Measurements from ENCODE around the gene PHLPP2.
A peak's percentile ranks its signal among the peaks of the same experiment; 100 is the strongest.
"Not testable (repeated sequence)": the region's sequence is repeated elsewhere in the genome, so short reads cannot be mapped to it uniquely, and the experiment has no call there.

PHLPP2 gene

DNA sequence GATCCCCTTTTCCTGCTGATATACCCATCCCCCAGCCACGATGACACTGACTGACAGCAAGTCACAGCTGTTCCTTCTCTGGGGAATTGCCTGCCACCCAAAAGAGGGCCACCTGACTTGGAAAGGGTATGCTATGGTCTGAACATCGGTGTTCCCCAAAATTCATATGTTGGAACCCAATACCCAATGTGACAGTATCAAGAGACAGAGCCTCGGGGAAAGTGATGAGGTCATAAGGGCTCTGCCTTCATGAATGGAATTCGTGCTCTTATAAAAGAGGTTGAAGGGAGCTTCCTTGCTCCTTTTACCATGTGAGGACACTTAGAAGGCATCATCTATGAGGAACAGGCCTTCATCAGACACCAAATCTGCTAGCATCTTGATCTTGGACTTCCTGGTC is 106.1 kb downstream of the PHLPP2 start:
- H3K27me3 ChIP-seq (ENCODE audit: insufficient read depth, insufficient read length), result peaks cover 4% of the 10 kb centered on the region
- H3K9me3 ChIP-seq (ENCODE audit: insufficient read depth, low read length), result no peaks in the 10 kb centered on the region
- no peak overlapping the region for H3K4me3 ChIP-seq (ENCODE audit: insufficient read length, low read depth)
- H3K36me3 ChIP-seq (ENCODE audit: insufficient read depth, insufficient read length, low read length), result no peaks in the 10 kb centered on the region
- TF ChIP-seq ZNF274 (IDR thresholded peaks at IDR 0.05; ENCODE audit: low read depth, low read length), result no peak
- no peak for TF ChIP-seq SUZ12 (IDR thresholded peaks at IDR 0.05; ENCODE audit: extremely low read depth, insufficient read depth, insufficient read length)
- no peak for TF ChIP-seq YY1 (IDR thresholded peaks at IDR 0.05; ENCODE audit: insufficient read depth, insufficient read length)
- no peak for DNase-seq (ENCODE audit: low read depth, low spot score)
- H3K4me1 ChIP-seq (ENCODE audit: insufficient read depth, insufficient read length), result no peaks in the 10 kb centered on the region
- no peak overlapping the region for H3K9ac ChIP-seq (ENCODE audit: insufficient read length, low read depth)

DNA sequence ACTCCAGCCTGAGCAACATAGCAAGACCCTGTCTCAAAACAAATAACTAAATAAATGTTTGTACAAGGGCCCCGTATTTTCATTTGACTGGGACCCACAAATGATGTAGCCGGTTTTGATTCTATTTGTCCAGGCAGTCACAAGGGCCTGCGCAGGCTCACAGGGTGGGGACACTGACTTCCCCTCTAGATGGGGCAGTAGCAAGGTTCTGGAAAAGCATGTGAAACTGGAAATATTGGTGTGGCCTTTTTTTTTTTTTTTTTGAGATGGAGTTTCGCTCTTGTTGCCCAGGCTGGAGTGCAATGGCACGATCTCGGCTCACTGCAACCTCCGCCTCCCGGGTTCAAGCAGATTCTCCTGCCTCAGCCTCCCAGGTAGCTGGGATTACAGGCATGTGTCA is 109.5 kb downstream of the PHLPP2 start:
- H3K9me3 ChIP-seq (ENCODE audit: insufficient read depth, low read length); H3K9ac ChIP-seq (ENCODE audit: insufficient read length, low read depth); DNase-seq (ENCODE audit: low read depth, low spot score); H3K4me3 ChIP-seq (ENCODE audit: insufficient read length, low read depth); H3K27me3 ChIP-seq (ENCODE audit: insufficient read depth, insufficient read length); H3K4me1 ChIP-seq (ENCODE audit: insufficient read depth, insufficient read length); H3K36me3 ChIP-seq (ENCODE audit: insufficient read depth, insufficient read length, low read length): not testable (repeated sequence)

DNA sequence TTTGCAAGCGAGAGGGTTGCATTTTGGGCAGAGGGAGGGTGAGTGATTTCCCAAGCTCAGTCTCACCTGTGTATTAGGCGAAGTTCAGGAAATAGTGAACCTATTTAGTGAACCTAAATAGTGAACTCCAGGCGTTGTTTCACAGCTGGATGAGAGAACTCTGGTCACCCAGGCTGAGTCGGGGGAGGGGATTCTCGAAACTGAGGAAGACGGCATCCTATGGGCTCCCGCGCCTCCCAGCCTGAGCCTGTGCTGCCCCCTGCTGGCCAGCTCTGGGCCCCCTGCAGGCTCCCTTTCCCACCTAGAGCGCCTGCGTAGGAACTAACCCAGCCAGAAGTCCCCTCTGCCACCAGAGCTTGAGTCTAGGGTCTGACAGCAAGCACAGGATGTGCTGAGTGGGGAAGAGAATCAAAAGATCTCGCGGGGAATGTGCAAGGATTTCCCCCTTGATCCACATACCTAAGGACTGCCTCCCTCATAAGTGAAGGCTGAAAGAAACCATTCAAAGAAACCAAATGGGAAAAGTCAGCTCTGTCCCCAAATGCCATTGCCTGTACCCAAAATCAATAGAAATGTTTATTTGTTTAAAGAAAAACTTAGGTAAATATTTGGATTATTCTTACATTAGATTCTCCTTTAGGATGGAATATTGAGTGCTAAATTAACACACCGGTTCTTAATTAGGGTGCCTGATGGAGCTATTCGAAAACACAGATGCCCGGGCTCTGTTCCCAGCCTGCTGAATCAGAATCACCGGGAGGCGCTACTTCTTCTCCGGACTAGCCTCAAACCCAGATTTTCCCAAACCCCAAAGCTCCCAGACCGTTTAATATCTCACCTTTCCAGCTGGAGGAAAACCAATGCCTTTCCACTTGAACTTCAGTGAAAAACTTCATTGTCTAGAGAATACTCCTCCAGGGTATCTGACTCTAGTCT is 113.3 kb downstream of the PHLPP2 start:
- DNase-seq (ENCODE audit: low read depth, low spot score), result peak; percentile 78
- no peaks in the 10 kb centered on the region for H3K4me1 ChIP-seq (ENCODE audit: insufficient read depth, insufficient read length)
- peak overlapping the region; percentile 32 for H3K9ac ChIP-seq (ENCODE audit: insufficient read length, low read depth)

DNA sequence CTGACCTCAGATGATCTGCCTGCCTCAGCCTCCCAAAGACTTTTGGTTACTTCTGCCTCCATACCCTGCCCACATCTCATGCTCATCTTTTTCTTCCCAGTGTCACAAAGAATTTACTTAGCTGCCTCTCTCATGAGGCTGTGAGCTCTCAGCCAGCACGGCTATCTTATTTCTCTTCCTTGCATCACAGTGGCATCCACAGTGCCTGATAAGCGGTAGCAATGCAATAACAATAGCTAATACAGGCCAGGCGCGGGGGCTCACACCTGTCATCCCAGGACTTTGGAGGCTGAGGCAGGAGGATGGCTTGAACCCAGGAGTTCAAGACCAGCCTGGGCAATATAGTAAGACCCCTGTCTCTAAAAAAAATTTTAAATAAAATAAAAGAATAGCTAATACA is 114.1 kb downstream of the PHLPP2 start:
- no peaks in the 10 kb centered on the region for H3K27me3 ChIP-seq (ENCODE audit: insufficient read depth, insufficient read length)
- no peaks in the 10 kb centered on the region for H3K4me1 ChIP-seq (ENCODE audit: insufficient read depth, insufficient read length)
- no peak for DNase-seq (ENCODE audit: low read depth, low spot score)
- no peaks in the 10 kb centered on the region for H3K9me3 ChIP-seq (ENCODE audit: insufficient read depth, low read length)
- H3K9ac ChIP-seq (ENCODE audit: insufficient read length, low read depth), result no peak overlapping the region
- no peak for TF ChIP-seq SUZ12 (IDR thresholded peaks at IDR 0.05; ENCODE audit: extremely low read depth, insufficient read depth, insufficient read length)
- TF ChIP-seq ZNF274 (IDR thresholded peaks at IDR 0.05; ENCODE audit: low read depth, low read length), result no peak
- no peak for TF ChIP-seq YY1 (IDR thresholded peaks at IDR 0.05; ENCODE audit: insufficient read depth, insufficient read length)
- H3K36me3 ChIP-seq (ENCODE audit: insufficient read depth, insufficient read length, low read length), result no peaks in the 10 kb centered on the region
- H3K4me3 ChIP-seq (ENCODE audit: insufficient read length, low read depth), result no peak overlapping the region

More for the DNA sequence above, 113.3 kb downstream of the PHLPP2 start:
- no peak overlapping the region for H3K4me3 ChIP-seq (ENCODE audit: insufficient read length, low read depth)
- H3K27me3 ChIP-seq (ENCODE audit: insufficient read depth, insufficient read length), result no peaks in the 10 kb centered on the region
- H3K36me3 ChIP-seq (ENCODE audit: insufficient read depth, insufficient read length, low read length), result no peaks in the 10 kb centered on the region
- no peaks in the 10 kb centered on the region for H3K9me3 ChIP-seq (ENCODE audit: insufficient read depth, low read length)
- TF ChIP-seq YY1 (IDR thresholded peaks at IDR 0.05; ENCODE audit: insufficient read depth, insufficient read length) (no peak), SUZ12 (IDR thresholded peaks at IDR 0.05; ENCODE audit: extremely low read depth, insufficient read depth, insufficient read length) (no peak), ZNF274 (IDR thresholded peaks at IDR 0.05; ENCODE audit: low read depth, low read length) (no peak)

DNA sequence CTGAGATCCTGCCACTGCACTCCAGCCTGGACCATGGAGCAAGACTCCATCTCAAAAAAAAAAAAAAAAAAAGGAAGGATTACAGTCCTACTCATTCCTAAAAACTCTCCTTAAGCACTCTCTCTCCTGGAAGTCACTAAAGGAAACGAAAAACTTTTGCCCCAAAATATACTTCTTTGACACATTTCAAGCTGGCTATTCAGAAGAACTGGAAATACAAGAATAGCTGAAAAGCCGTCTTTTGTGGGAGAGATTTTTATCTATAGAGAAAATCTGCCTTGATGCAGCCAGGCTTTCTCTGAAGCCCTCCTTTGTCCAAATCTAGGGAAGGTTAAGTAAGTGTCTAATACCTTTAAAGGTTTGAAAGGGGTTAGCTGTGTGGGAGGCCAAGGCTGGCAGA is 115.4 kb downstream of the PHLPP2 start:
- no peaks in the 10 kb centered on the region for H3K4me1 ChIP-seq (ENCODE audit: insufficient read depth, insufficient read length)
- TF ChIP-seq YY1 (IDR thresholded peaks at IDR 0.05; ENCODE audit: insufficient read depth, insufficient read length) (no peak), SUZ12 (IDR thresholded peaks at IDR 0.05; ENCODE audit: extremely low read depth, insufficient read depth, insufficient read length) (no peak), ZNF274 (IDR thresholded peaks at IDR 0.05; ENCODE audit: low read depth, low read length) (no peak)
- DNase-seq (ENCODE audit: low read depth, low spot score), result no peak

DNA sequence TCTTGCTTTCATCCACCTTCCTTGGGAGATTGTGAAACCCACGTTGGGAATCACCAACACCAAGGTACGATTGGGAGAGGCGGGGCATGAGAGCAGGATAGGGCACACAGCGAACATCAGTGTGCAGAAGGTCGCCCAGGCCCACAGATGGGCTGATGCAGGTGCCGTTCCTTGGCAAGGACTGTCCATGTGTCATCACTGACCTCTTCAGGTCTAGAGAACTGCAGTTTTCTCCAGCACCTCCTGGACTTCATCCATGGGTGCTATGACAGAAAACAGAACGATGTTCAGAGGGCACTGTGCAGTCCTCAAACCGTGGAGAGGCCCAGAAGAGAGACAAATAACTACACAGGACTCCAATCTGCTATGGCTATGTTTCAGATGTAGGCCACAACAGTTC is 123.7 kb downstream of the PHLPP2 start:
- Histone ChIP-seq H3K36me3 (ENCODE audit: insufficient read depth, insufficient read length, low read length) (no peaks in the 10 kb centered on the region), H3K9ac (ENCODE audit: insufficient read length, low read depth) (no peak overlapping the region), H3K27me3 (ENCODE audit: insufficient read depth, insufficient read length) (no peaks in the 10 kb centered on the region), H3K4me3 (ENCODE audit: insufficient read length, low read depth) (no peak overlapping the region), H3K4me1 (ENCODE audit: insufficient read depth, insufficient read length) (no peaks in the 10 kb centered on the region), H3K9me3 (ENCODE audit: insufficient read depth, low read length) (no peaks in the 10 kb centered on the region)
- no peak for DNase-seq (ENCODE audit: low read depth, low spot score)
- TF ChIP-seq ZNF274 (IDR thresholded peaks at IDR 0.05; ENCODE audit: low read depth, low read length) (no peak), YY1 (IDR thresholded peaks at IDR 0.05; ENCODE audit: insufficient read depth, insufficient read length) (no peak), SUZ12 (IDR thresholded peaks at IDR 0.05; ENCODE audit: extremely low read depth, insufficient read depth, insufficient read length) (no peak)

More for the DNA sequence above, 115.4 kb downstream of the PHLPP2 start:
- Histone ChIP-seq H3K4me3 (ENCODE audit: insufficient read length, low read depth) (no peak overlapping the region), H3K36me3 (ENCODE audit: insufficient read depth, insufficient read length, low read length) (no peaks in the 10 kb centered on the region), H3K27me3 (ENCODE audit: insufficient read depth, insufficient read length) (no peaks in the 10 kb centered on the region), H3K9ac (ENCODE audit: insufficient read length, low read depth) (no peak overlapping the region), H3K9me3 (ENCODE audit: insufficient read depth, low read length) (no peaks in the 10 kb centered on the region)

DNA sequence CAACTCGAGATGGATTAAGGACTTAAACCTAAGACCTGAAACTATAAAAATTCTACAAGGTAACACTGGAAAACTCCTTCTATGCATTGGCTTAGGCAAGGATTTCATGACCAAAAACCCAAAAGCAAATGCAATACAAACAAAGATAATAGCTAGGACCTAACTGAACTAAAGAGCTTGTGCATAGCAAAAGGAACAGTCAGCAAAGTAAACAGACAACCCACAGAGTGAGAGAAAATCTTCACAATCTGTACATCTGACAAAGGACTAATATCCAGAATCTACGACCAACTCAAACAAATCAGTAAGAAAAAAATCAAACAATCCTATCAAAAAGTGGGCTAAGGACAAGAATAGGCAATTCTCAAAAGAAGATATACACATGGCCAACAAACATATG is 126.1 kb downstream of the PHLPP2 start:
- not testable (repeated sequence) for H3K27me3 ChIP-seq (ENCODE audit: insufficient read depth, insufficient read length); H3K36me3 ChIP-seq (ENCODE audit: insufficient read depth, insufficient read length, low read length); DNase-seq (ENCODE audit: low read depth, low spot score); H3K9me3 ChIP-seq (ENCODE audit: insufficient read depth, low read length); H3K4me1 ChIP-seq (ENCODE audit: insufficient read depth, insufficient read length); H3K9ac ChIP-seq (ENCODE audit: insufficient read length, low read depth); H3K4me3 ChIP-seq (ENCODE audit: insufficient read length, low read depth)

DNA sequence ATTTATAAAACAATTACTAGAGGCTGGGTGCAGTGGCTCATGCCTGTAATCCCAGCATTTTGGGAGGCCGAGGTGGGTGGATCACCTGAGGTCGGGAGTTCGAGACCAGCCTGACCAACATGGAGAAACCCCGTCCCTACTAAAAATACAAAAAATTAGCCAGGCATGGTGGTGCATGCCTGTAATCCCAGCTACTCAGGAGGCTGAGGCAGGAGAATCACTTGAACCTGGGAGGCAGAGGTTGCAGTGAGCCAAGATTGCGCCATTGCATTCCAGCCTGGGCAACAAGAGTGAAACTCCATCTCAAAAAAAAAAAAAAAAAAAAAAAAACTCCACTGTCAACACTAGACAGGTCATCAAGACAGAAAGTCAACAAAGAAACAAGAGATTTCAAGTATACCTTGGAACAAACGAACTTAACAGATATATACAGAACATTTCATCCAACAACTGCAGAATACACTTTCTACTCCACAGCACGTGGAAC is 129.1 kb downstream of the PHLPP2 start:
- H3K36me3 ChIP-seq (ENCODE audit: insufficient read depth, insufficient read length, low read length); H3K9me3 ChIP-seq (ENCODE audit: insufficient read depth, low read length); H3K4me3 ChIP-seq (ENCODE audit: insufficient read length, low read depth); H3K4me1 ChIP-seq (ENCODE audit: insufficient read depth, insufficient read length); DNase-seq (ENCODE audit: low read depth, low spot score); H3K27me3 ChIP-seq (ENCODE audit: insufficient read depth, insufficient read length); H3K9ac ChIP-seq (ENCODE audit: insufficient read length, low read depth): not testable (repeated sequence)

Measured in NT2/D1 (cell line).